KOPT-K1 (cell line): ENCODE measurements around the gene FBXO3.
A peak's percentile ranks its signal among the peaks of the same experiment; 100 is the strongest.
"Not testable (repeated sequence)": the region's sequence is repeated elsewhere in the genome, so short reads cannot be mapped to it uniquely, and the experiment has no call there.

Source experiments
- H3K27ac ChIP-seq: fragments of 200-600 bp; sonication (generic); 2 replicates; pipeline ENCODE4 v1.5.1; 2016; ENCODE audit warnings: antibody characterized with exemption, mild to moderate bottlenecking, low read depth, low read length; ENCODE audit not compliant: poor library complexity, severe bottlenecking
- H3K36me3 ChIP-seq: fragments of 200-600 bp; sonication (generic); 2 replicates; pipeline ENCODE4 v1.5.1; 2017; ENCODE audit warnings: antibody characterized with exemption, mild to moderate bottlenecking, low read length, moderate library complexity; ENCODE audit not compliant: insufficient read depth
- H3K9me3 ChIP-seq: fragments of 200-600 bp; sonication (generic); 2 replicates; pipeline ENCODE4 v1.5.1; 2017; ENCODE audit warnings: antibody characterized with exemption, low read length, mild to moderate bottlenecking; ENCODE audit not compliant: insufficient read depth, poor library complexity, severe bottlenecking

FBXO3 gene, protein sequence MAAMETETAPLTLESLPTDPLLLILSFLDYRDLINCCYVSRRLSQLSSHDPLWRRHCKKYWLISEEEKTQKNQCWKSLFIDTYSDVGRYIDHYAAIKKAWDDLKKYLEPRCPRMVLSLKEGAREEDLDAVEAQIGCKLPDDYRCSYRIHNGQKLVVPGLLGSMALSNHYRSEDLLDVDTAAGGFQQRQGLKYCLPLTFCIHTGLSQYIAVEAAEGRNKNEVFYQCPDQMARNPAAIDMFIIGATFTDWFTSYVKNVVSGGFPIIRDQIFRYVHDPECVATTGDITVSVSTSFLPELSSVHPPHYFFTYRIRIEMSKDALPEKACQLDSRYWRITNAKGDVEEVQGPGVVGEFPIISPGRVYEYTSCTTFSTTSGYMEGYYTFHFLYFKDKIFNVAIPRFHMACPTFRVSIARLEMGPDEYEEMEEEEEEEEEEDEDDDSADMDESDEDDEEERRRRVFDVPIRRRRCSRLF

DNA sequence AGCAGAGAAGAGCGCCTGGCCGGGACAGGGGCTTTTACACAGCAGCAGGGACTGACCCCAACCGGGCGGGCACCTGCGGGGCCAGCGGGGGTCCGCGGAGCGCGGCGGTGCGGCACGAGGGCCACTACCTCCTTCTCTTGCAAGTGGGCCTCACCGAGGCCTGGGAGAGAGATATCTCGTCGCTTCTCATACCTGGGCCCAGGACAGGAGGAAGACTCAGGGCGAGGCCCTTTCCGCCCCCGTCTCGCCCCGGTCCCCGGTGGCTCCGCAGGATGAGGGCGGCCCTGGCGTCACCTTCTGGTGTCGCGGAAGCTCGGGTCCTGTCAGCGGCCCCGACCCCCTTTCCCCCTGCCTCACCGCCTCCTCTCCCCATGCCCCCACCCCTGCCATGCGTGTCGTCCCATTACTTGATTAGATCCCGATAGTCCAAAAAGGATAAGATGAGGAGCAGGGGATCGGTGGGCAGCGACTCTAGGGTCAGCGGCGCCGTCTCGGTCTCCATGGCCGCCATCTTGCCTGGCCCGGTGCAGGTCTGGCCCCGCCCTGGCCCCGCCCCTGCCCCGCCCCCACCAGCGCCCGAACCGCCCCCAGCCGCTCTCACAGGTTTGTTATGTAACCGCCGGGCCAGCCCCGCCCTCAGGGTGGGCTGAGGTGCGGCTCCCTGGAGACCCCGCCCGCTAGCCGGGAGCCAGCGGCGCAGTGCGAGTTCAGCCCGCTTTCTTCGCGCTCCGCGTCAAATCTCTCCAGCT is at the start of gene FBXO3:
Gene FBXO3, minus strand, starts transcription at position 534 of the 749 bp plus-strand sequence. Its CDS starts 23 bp downstream, at position 511.
- Histone ChIP-seq H3K36me3 (no peaks in the 10 kb centered on the region), H3K27ac (peak within 1 kb of the TSS; percentile 48), H3K9me3 (no peaks in the 10 kb centered on the region)

DNA sequence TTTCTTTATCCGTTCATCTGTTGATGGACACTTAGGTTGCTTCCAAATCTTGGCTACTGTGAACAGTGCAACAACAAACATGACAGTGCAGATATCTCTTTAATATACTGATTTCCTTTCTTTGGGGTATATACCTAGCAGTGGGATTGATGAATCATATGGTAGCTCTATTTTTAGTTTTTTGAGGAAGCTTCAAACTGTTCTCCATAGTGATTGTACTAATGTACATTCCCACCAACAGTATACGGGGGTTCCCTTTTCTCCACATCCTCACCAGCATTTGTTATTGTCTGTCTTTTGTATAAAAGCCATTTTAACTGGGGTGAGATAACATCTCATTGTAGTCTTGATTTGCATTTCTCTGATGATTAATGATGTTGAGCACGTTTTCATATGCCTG is 48.7 kb upstream of the FBXO3 start:
- not testable (repeated sequence) for H3K27ac ChIP-seq, H3K36me3 ChIP-seq, H3K9me3 ChIP-seq

- H3K9me3 ChIP-seq, result no peaks in the 10 kb centered on the region
- H3K27ac ChIP-seq, result no peak overlapping the region
- H3K36me3 ChIP-seq, result no peaks in the 10 kb centered on the region
Observed at GRCh38 chr11:33819278-33820035, 45.1 kb upstream of the FBXO3 start.

DNA sequence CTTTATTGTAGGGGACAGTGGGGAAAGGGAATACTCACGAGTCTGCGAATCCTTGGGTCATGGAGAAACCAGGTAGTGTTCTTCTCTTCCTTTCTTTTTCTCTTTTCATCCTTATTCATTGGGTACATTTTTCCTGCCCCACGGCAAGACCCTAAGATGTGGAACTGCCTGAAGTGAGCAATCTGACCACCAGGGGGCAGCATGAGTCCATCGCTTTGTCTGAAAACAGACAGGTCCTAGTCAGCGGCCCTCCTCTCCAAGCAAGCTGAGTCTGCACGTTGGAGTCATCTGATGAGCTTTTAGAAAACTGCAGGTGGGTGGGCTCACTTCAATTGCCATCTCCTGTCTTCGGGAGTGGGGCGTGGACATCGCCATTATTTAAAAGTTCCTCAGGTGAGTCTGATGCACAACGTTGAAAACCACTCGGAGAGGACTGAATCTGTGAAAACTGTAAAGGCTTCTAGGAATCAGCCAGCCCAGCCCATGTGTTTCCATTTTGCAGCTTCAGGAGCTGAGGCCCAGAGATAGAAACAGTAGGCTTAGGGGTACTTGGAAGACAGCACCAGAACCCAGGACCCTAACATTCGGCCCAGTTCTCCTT is 34.0 kb upstream of the FBXO3 start:
- Histone ChIP-seq H3K27ac (no peak overlapping the region), H3K36me3 (no peaks in the 10 kb centered on the region), H3K9me3 (no peaks in the 10 kb centered on the region)

DNA sequence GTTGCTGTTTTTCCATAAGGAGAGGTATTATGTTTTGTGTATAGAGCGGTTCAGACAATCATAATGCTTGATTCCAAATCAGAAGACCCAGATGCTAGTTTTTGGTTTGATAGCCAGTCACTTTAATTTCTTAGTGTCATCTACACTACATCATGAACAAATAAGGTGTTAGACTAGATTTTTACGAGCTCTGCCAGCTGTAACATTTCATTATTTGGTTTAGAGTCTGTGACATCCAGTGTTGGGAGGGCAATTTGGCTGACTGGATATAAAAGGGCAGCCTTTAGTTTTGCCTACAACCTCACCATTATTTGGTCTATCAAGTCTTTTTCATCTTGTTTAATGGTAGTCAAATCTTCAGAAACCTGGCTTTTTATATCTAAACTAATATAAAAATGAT is 30.2 kb upstream of the FBXO3 start:
- Histone ChIP-seq H3K9me3 (no peaks in the 10 kb centered on the region), H3K27ac (no peak overlapping the region), H3K36me3 (no peaks in the 10 kb centered on the region)

- H3K9me3 ChIP-seq, result no peaks in the 10 kb centered on the region
- H3K36me3 ChIP-seq, result no peaks in the 10 kb centered on the region
- H3K27ac ChIP-seq, result no peak overlapping the region
Observed at GRCh38 chr11:33802194-33802950, 28.1 kb upstream of the FBXO3 start.

DNA sequence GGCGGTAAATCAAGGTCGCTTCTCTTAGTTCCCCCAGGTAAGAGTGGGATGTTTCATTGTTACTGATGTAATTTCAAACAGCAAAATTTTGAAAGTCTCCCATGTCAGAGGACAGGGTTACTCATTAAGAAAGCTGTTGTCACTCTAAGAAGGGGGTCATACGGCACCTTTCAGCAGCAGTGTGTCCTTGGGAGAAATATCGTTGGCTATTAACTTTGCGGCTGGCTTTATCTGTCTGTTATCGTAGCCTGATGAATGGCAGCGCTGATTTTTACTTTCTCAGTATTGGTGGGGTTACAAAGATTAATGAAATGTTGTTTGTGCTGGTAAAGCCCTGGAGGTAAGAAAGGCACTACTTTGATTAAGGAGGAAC is 27.5 kb upstream of the FBXO3 start:
- no peak overlapping the region for H3K27ac ChIP-seq
- H3K36me3 ChIP-seq, result no peaks in the 10 kb centered on the region
- H3K9me3 ChIP-seq, result no peaks in the 10 kb centered on the region

- Histone ChIP-seq H3K27ac (no peak overlapping the region), H3K9me3 (no peaks in the 10 kb centered on the region), H3K36me3 (no peaks in the 10 kb centered on the region)
Observed at GRCh38 chr11:33797879-33798278, 23.6 kb upstream of the FBXO3 start.

DNA sequence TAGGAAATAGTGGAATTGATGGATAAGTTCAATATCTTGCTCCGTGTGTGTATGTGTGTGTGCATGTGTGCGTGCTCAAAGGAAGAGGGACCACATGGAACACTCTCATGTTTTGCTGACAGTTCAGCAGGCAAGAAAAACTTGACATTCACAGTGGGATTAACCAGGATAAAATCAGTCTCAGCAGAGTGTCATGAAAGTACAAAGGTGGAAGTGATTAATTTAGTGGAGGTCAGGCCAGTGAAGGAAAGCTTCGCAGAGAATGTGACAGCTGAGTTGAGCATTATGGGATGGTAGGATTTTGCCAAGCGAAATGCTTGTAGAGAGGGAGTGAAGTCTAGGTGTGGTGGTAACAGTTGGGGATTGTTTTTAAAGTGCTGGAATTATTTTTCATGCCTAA is 15.7 kb upstream of the FBXO3 start:
- H3K36me3 ChIP-seq, result no peaks in the 10 kb centered on the region
- no peak overlapping the region for H3K27ac ChIP-seq
- peaks cover 6% of the 10 kb centered on the region for H3K9me3 ChIP-seq

GRCh38 chr11:33788095-33788494 is 13.8 kb upstream of the FBXO3 start:
- not testable (repeated sequence) for H3K27ac ChIP-seq, H3K9me3 ChIP-seq, H3K36me3 ChIP-seq

DNA sequence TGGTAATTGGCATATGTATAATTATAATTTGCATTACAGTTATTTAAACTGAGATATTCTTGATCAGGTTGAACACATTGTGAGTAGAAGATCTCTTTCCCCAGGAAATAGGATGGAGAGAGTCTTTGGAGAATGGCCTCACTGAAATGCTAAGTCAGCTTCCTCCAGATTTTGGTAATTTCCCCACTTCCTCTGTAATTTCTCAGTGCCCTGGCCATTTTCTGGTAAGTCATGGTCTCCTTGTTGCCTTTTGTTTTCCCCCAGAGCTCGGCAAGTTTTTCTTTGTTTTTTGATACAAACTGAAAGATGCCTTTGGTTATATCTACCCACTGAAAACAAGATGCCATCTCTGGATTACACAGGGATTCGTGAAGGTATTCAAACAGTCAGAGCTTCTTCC is 12.8 kb upstream of the FBXO3 start:
- Histone ChIP-seq H3K27ac (no peak overlapping the region), H3K36me3 (no peaks in the 10 kb centered on the region), H3K9me3 (peaks cover 3% of the 10 kb centered on the region)

DNA sequence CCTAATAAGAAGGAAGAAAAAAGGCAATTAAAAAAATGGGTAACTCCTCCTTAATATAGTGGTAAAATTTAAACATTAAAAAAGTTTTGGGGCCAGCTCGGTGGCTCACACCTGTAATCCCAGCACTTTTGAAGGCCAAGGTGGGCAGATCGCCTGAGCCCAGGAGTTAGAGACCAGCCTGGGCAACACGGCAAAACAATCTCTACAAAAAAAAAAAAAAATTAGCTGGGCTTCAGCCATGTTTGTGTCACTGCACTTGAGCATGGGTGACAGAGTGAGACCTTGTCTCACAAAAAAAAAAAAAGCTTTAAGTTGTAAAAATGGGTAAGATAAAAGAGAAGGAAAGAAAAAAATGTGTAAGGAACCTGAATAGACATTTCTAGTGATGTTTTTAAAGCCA is 11.3 kb upstream of the FBXO3 start:
- H3K9me3 ChIP-seq, result no peaks in the 10 kb centered on the region
- no peak overlapping the region for H3K27ac ChIP-seq
- no peaks in the 10 kb centered on the region for H3K36me3 ChIP-seq

- Histone ChIP-seq H3K36me3 (no peaks in the 10 kb centered on the region), H3K27ac (no peak overlapping the region), H3K9me3 (no peaks in the 10 kb centered on the region)
Observed at GRCh38 chr11:33779849-33780528, 5.7 kb upstream of the FBXO3 start.

DNA sequence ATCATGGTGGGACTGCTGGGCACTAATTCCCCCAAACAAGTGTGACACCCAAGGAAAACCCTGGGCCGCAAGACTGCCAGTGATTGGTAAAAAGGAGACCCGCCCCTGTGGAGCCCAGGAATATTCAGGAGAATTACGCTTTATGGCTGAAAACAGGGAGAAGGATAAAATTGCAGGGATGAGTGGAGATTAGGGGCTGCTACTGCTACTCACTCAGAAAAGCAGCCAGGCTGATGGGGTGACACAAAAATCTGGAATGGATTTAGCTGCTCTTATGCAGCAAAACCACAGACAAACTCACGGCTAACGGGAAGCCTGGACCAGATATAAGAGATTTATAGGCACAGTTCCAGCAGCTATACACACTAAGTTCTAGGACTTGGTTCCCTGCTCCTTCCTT is 4.4 kb upstream of the FBXO3 start:
- no peak overlapping the region for H3K27ac ChIP-seq
- H3K36me3 ChIP-seq, result no peaks in the 10 kb centered on the region
- H3K9me3 ChIP-seq, result no peaks in the 10 kb centered on the region
